Endothelial cell of umbilical vein (primary cell): ENCODE measurements around the gene NR5A1. TPM values are rescaled to one million over a fixed set of nuclear protein-coding genes. Genes with fewer than 3 reads are reported as not detected.

Experiments
- BruUV-seq: library from RNA; stranded (reverse); fragments of 400-500 nt; replicated peaks from 2 replicates; lab custom pipeline; 2021; lab: Mats Ljungman, UMichigan
- CTCF ChIA-PET: fragments of 300-600, 350-600 bp; sonication (Branson Sonifier 250); formaldehyde crosslinking; loops from one replicate; lab custom pipeline; 2021; ENCODE audit warnings: antibody characterized with exemption, inconsistent platforms; lab: Charles Lee
- POLR2A ChIA-PET: fragments of 300-600, 350-600 bp; sonication (Branson Sonifier 250); formaldehyde crosslinking; loops from one replicate; lab custom pipeline; 2021; ENCODE audit warnings: antibody characterized with exemption, inconsistent platforms; lab: Charles Lee
- DNase-seq: peaks from one replicate; pipeline ENCODE4 v3.0.0-alpha.2; 2011; ENCODE audit warnings: low read depth, low spot score
- FAIRE-seq: peaks from 2 replicates; lab custom pipeline; 2011; peaks lifted over from hg19 to GRCh38; lab: Jason Lieb, UNC
- H2AFZ ChIP-seq: 2 replicates; pipeline ENCODE4 v1.6.0; 2012; ENCODE audit warnings: low read depth, low read length, control low read depth, inconsistent platforms
- H3K27ac ChIP-seq: 2 replicates; pipeline ENCODE4 v1.5.1; 2011; ENCODE audit warnings: low read depth, mild to moderate bottlenecking, control low read depth, low read length, moderate library complexity; ENCODE audit not compliant: insufficient read depth
- H3K27me3 ChIP-seq, 2 experiments: 2 replicates each; pipeline versions ENCODE4 v1.6.0 to v1.6.1; 2011; ENCODE audit warnings: low read length in 2 of 2, mixed read lengths in 1 of 2; ENCODE audit not compliant: control insufficient read depth in 2 of 2, insufficient read depth in 2 of 2
- H3K36me3 ChIP-seq, 2 experiments: 2 replicates in 1 of 2; 3 replicates in 1 of 2; pipeline ENCODE4 v1.5.1; 2011; ENCODE audit warnings: low read length in 2 of 2, mild to moderate bottlenecking in 1 of 2, moderate library complexity in 1 of 2; ENCODE audit not compliant: control insufficient read depth in 2 of 2, insufficient read depth in 2 of 2; ENCODE audit errors: extremely low read depth in 1 of 2
- H3K4me1 ChIP-seq: 3 replicates; pipeline ENCODE4 v1.5.1; 2011; ENCODE audit warnings: mild to moderate bottlenecking, low read length; ENCODE audit not compliant: control insufficient read depth, insufficient read depth; ENCODE audit errors: extremely low read depth
- H3K4me2 ChIP-seq: 2 replicates; pipeline ENCODE4 v1.6.1; 2011; ENCODE audit warnings: low read length, control low read depth, mixed read lengths; ENCODE audit not compliant: insufficient read depth
- H3K4me3 ChIP-seq, 3 experiments: fragments of 200-600 bp in 1 of 3; sonication (generic), shearing (Covaris generic) in 1 of 3; replicated peaks in 1 of 3; 2 replicates each; pipeline ENCODE4 v1.5.1; 2011 to 2016; ENCODE audit warnings: control low read depth in 3 of 3, low read length in 3 of 3, mild to moderate bottlenecking in 2 of 3, inconsistent platforms in 1 of 3, low read depth in 1 of 3, moderate library complexity in 1 of 3; ENCODE audit not compliant: insufficient read depth in 1 of 3
- H3K79me2 ChIP-seq: 2 replicates; pipeline ENCODE4 v1.6.0; 2012; ENCODE audit warnings: low read length, inconsistent platforms; ENCODE audit not compliant: control insufficient read depth, insufficient read depth
- H3K9ac ChIP-seq: replicated peaks from 2 replicates; pipeline ENCODE3; 2011; ENCODE audit warnings: low read length, control low read depth; ENCODE audit not compliant: insufficient read depth; ENCODE audit errors: extremely low read depth
- H3K9me1 ChIP-seq: replicated peaks from 3 replicates; pipeline ENCODE4 v1.6.0; 2011; ENCODE audit warnings: mild to moderate bottlenecking, low read length; ENCODE audit not compliant: control insufficient read depth, insufficient read depth; ENCODE audit errors: extremely low read depth
- H3K9me3 ChIP-seq: replicated peaks from 2 replicates; pipeline ENCODE4 v1.5.1; 2012; ENCODE audit warnings: low read length, inconsistent platforms; ENCODE audit not compliant: control insufficient read depth, insufficient read depth
- H4K20me1 ChIP-seq: replicated peaks from 2 replicates; pipeline ENCODE3; 2011; ENCODE audit warnings: mild to moderate bottlenecking, low read length; ENCODE audit not compliant: control insufficient read depth, insufficient read depth; ENCODE audit errors: extremely low read depth
- EZH2 ChIP-seq: IDR thresholded peaks from 2 replicates; pipeline ENCODE4 v1.6.1; 2012; ENCODE audit warnings: borderline replicate concordance, low read depth, mild to moderate bottlenecking, moderate library complexity, low read length, inconsistent platforms; ENCODE audit not compliant: severe bottlenecking
- FOS ChIP-seq: IDR thresholded peaks from 2 replicates; pipeline ENCODE4 v1.6.1; 2011; ENCODE audit warnings: mild to moderate bottlenecking, low read length, moderate library complexity, borderline replicate concordance; ENCODE audit not compliant: insufficient read depth
- GATA2 ChIP-seq: IDR thresholded peaks from 2 replicates; pipeline ENCODE4 v1.7.0; 2011; ENCODE audit warnings: low read depth, mild to moderate bottlenecking, moderate library complexity, mixed read lengths, low read length; ENCODE audit not compliant: insufficient read length, insufficient read depth
- JUN ChIP-seq: IDR thresholded peaks from 2 replicates; pipeline ENCODE4 v1.6.1; 2011; ENCODE audit warnings: borderline replicate concordance, low read depth; ENCODE audit not compliant: insufficient read length, insufficient read depth
- MYC ChIP-seq: IDR thresholded peaks from one replicate; pipeline ENCODE4 v1.6.1; 2011; ENCODE audit warnings: mild to moderate bottlenecking, low read depth, low read length
- POLR2A ChIP-seq: IDR thresholded peaks from 2 replicates; pipeline ENCODE4 v1.6.1; 2012; ENCODE audit warnings: low read depth, mild to moderate bottlenecking, control low read depth, low read length
- POLR2AphosphoS5 ChIP-seq: IDR thresholded peaks from 2 replicates; pipeline ENCODE4 v1.6.1; 2012; ENCODE audit warnings: low read depth, mild to moderate bottlenecking, control low read depth, low read length, moderate library complexity; ENCODE audit not compliant: insufficient read depth
- dilution Hi-C: fragments of 300-500 bp; cut with MboI; formaldehyde crosslinking; loops from one replicate; pipeline ENCODE4 v1.15.0; 2019; ENCODE audit warnings: low sequenced_read_pairs; ENCODE audit not compliant: extremely low pct_ligation_motif_present
- intact Hi-C: fragments of 100-400 bp; cut with micrococcal nuclease; formaldehyde crosslinking; loops from one replicate; pipeline ENCODE4 v1.10.0; 2022
- polyA plus RNA-seq, 4 experiments: library from polyadenylated mRNA; depleted of rRNA in 3 of 4; stranded (reverse) in 3 of 4; unstranded in 1 of 4; fragments of >200 nt; gene quantifications; 2 replicates each; pipeline versions ENCODE4 v1.2.1 to v1.2.3, GENCODE V29; 2011 to 2012; ENCODE audit warnings: missing spikeins in 1 of 4
- total RNA-seq: library from RNA; stranded (reverse); gene quantifications from 2 replicates; pipeline ENCODE4 v1.2.3, GENCODE V29; 2021
- TF ChIP-seq, protein P1 (sequence below), 2 donors: IDR thresholded peaks; 1 replicate in 1 of 2; 2 replicates in 1 of 2; pipeline ENCODE4 v1.5.1; 2011; ENCODE audit warnings: low read length in 2 of 2, mild to moderate bottlenecking in 2 of 2, moderate library complexity in 2 of 2, control low read depth in 1 of 2, inconsistent platforms in 1 of 2, low read depth in 1 of 2; ENCODE audit not compliant: insufficient read depth in 1 of 2; ENCODE audit errors: extremely low read depth in 1 of 2
- TF ChIP-seq, protein P2 (sequence below): IDR thresholded peaks from 2 replicates; pipeline ENCODE4 v1.6.1; 2011; ENCODE audit not compliant: insufficient read depth, insufficient read length

Gene NR5A1
- total and polyA plus RNA-seq, 2 donors (not counting 3 experiments of a cell fraction or from before 2014, with no cell fraction given) = not detected

- DNase-seq = no peak
- Histone ChIP-seq H3K79me2 (no peaks in the 10 kb centered on the region), H3K27me3 (peaks cover 4 to 6% of the 10 kb centered on the region in 2 experiments), H3K9me1 (no peaks in the 10 kb centered on the region), H2AFZ (no peak overlapping the region), H3K9ac (no peak overlapping the region), H3K4me1 (no peaks in the 10 kb centered on the region), H3K4me3 (no peak overlapping the region), H3K27ac (no peak overlapping the region), H3K9me3 (no peaks in the 10 kb centered on the region), H3K36me3 (no peaks in the 10 kb centered on the region), H4K20me1 (no peaks in the 10 kb centered on the region), H3K4me2 (no peak overlapping the region)
- dilution Hi-C loops = no loop called here
- TF ChIP-seq POLR2A (no peak), EZH2 (no peak), FOS (no peak), GATA2 (no peak), POLR2AphosphoS5 (no peak), JUN (no peak), MYC (no peak)
- TF ChIP-seq, protein P1, sequence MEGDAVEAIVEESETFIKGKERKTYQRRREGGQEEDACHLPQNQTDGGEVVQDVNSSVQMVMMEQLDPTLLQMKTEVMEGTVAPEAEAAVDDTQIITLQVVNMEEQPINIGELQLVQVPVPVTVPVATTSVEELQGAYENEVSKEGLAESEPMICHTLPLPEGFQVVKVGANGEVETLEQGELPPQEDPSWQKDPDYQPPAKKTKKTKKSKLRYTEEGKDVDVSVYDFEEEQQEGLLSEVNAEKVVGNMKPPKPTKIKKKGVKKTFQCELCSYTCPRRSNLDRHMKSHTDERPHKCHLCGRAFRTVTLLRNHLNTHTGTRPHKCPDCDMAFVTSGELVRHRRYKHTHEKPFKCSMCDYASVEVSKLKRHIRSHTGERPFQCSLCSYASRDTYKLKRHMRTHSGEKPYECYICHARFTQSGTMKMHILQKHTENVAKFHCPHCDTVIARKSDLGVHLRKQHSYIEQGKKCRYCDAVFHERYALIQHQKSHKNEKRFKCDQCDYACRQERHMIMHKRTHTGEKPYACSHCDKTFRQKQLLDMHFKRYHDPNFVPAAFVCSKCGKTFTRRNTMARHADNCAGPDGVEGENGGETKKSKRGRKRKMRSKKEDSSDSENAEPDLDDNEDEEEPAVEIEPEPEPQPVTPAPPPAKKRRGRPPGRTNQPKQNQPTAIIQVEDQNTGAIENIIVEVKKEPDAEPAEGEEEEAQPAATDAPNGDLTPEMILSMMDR (IDR thresholded peaks at IDR 0.05; ENCODE audit: extremely low read depth in 1 of 2, insufficient read depth in 1 of 2, low read depth in 1 of 2, low read length in 2 of 2) = no peak
- TF ChIP-seq, protein P2, sequence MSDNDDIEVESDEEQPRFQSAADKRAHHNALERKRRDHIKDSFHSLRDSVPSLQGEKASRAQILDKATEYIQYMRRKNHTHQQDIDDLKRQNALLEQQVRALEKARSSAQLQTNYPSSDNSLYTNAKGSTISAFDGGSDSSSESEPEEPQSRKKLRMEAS = no peak
- POLR2A ChIA-PET = no interaction called here
- intact Hi-C loops = no loop called here
- no TSS peak for BruUV-seq
- FAIRE-seq = no peak
- CTCF ChIA-PET = interaction anchor here (0.6 to 2.6 kb wide), 5 partner anchors 21 to 210 kb away, joined by 3 to 10 read pairs (median 3); no protein-coding TSS in a partner anchor
These were observed 47.8 kb upstream of the NR5A1 start for GRCh38 chr9:124555043-124555442.
